BLaER1 treated with 17β-estradiol and CSF1 and Interleukin-3, amounts not matched to agents 10 nM and 100 nM (cell line): ENCODE results near the gene ANKRD44.
A peak's percentile ranks its signal among the peaks of the same experiment; 100 is the strongest.

Experiments
- H3K27ac ChIP-seq, 11 experiments: shearing (Covaris generic); formaldehyde crosslinking; 2 replicates each; pipeline ENCODE4 v1.8.1; 2022
- H3K27me3 ChIP-seq, 11 experiments: shearing (Covaris generic); formaldehyde crosslinking; 2 replicates each; pipeline ENCODE4 v1.8.1; 2022
- H3K36me3 ChIP-seq, 11 experiments: shearing (Covaris generic); formaldehyde crosslinking; 2 replicates each; pipeline ENCODE4 v1.8.1; 2022
- H3K4me1 ChIP-seq, 10 experiments: shearing (Covaris generic); formaldehyde crosslinking; 2 replicates each; pipeline ENCODE4 v1.8.1; 2022
- H3K4me2 ChIP-seq, 11 experiments: shearing (Covaris generic); formaldehyde crosslinking; 2 replicates each; pipeline ENCODE4 v1.8.1; 2022
- H3K4me3 ChIP-seq, 10 experiments: shearing (Covaris generic); formaldehyde crosslinking; 2 replicates each; pipeline ENCODE4 v1.8.1; 2022
- H3K9ac ChIP-seq, 11 experiments: shearing (Covaris generic); formaldehyde crosslinking; 2 replicates each; pipeline ENCODE4 v1.8.1; 2022
- H3K9me3 ChIP-seq, 11 experiments: shearing (Covaris generic); formaldehyde crosslinking; replicated peaks in 1 of 11; 2 replicates each; pipeline ENCODE4 v1.8.1; 2022
- H4K20me1 ChIP-seq, 11 experiments: shearing (Covaris generic); formaldehyde crosslinking; 2 replicates each; pipeline ENCODE4 v1.8.1; 2022
- Cebpa-rat ChIP-seq, 11 experiments: shearing (Covaris generic); IDR thresholded peaks; 2 replicates each; pipeline ENCODE4 v1.8.1; 2022

ANKRD44 gene

DNA sequence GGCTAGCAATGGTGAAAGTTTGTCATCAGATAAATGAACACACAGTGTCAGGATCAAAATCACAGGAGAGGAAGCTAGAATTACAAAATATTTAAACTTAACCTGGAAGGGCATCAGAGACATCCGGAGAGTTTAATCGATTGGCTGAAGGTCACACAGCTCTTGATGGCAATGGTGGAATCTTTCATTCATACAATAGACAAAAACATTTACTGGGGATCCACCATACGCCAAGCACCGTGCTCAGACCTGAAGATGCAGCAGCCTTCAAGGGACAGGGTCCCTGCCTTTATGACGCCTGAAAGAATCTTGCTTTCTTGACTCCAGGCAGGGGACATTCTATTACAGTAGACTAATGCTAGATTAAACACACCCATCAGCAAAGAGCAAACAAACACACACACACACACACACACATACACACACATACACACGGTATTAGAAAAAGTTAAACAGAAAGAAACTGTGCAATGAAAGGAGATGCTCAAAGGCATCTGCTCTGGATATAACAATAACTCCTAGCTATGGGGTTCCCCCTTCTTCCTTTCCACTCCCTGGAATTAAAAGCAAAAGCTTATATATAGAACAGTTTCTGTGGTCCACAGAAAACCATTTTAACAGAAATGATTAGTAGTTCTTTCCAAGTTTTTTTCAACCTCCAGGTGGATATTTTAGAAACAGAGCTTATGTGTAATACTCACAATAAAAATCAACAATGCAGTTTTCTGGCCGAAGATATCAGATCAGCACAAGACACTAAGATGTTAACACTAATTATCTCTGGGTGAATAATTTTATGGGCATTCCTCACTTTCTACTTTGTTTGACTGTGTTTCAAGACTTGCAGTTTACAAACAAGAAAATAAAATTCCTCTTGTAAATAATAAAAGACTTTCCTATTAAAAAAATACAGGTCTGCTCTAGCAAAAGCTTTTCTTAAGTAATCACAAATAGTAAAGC, 151.7 kb downstream of the ANKRD44 start:
- H3K27ac ChIP-seq, result peak overlapping the region in 10 of 11 experiments; percentile 9 to 71 (median 54); a peak in 17 of 22 replicates
- H3K4me2 ChIP-seq, result peak overlapping the region; percentile 52 to 91 (median 82)

DNA sequence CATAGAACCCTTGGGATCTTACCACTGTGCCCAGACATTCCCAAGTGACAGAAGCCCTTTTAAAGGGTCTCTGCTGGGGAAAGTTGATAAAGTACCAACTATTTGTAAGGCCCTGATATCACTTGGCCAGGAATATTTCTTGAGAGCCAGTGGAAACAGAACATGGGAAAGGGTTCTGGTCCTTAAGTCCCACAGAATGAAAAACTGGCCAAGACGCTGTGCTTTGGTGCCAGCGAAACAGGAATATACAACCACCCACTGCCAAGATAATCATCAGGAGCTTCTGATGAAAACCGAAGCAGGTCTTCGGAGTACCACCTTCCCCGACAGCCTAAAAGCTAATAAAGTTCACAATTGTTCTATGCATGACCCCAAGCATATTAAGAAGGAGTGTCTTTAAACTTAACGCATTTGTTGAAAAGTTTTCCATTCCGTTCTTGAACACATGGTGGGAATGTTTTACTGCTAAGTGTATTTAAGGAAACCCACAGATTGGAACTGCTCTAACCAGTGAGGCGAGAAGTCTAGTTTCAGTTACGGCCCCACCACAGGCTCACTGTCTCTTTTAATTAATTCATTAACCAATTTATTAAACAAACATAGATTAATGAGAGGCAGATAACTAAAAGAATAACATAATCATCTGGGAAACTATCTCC, 152.6 kb downstream of the ANKRD44 start:
- Histone ChIP-seq H3K27ac (peak overlapping the region in 10 of 11 experiments; percentile 9 to 71 (median 54); a peak in 19 of 22 replicates), H3K9ac (peak overlapping the region; percentile 4 to 59 (median 41); a peak in 17 of 22 replicates)

More for the DNA sequence above, 151.7 kb downstream of the ANKRD44 start:
- Histone ChIP-seq H3K36me3 (peaks cover 0 to 27% (median 0%) of the 10 kb centered on the region in 11 experiments; a peak in 3 of 22 replicates), H3K9ac (peak overlapping the region; percentile 4 to 59 (median 41); a peak in 17 of 22 replicates), H3K9me3 (peaks cover 14 to 27% (median 20%) of the 10 kb centered on the region in 11 experiments; a peak in 21 of 22 replicates), H3K27me3 (no peaks in the 10 kb centered on the region), H3K4me1 (peaks cover 20 to 58% (median 31%) of the 10 kb centered on the region in 10 experiments), H4K20me1 (peaks cover 0 to 46% (median 0%) of the 10 kb centered on the region in 11 experiments; a peak in 3 of 22 replicates), H3K4me3 (peak overlapping the region in 8 of 10 experiments; percentile 2 to 46 (median 22); a peak in 11 of 20 replicates)
- TF ChIP-seq Cebpa-rat (IDR thresholded peaks at IDR 0.05), result no peak

DNA sequence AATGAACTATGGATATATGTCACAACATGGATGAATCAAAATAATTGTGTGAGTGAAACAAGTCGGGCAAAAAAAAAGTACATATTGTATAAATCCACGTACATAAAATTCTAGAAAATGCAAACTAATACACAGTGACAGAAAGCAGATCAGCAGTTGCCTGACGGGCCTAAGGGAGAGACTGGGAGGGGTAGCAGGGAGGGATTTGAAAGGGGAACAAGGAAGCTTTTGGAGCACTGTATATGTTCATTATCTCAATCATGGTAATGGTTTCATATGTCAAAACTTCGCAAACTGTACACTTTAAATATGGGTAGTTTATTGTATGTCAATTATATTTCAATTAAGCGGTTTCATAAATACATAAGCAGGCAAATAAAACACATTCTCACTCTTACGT, 153.8 kb downstream of the ANKRD44 start:
- no peak for TF ChIP-seq Cebpa-rat (IDR thresholded peaks at IDR 0.05)
- H3K4me2 ChIP-seq, result no peak overlapping the region
- H3K27ac ChIP-seq, result no peak overlapping the region
- peaks cover 14 to 27% (median 19%) of the 10 kb centered on the region in 11 experiments; a peak in 20 of 22 replicates for H3K9me3 ChIP-seq
- H3K36me3 ChIP-seq, result peaks cover 0 to 17% (median 0%) of the 10 kb centered on the region in 11 experiments; a peak in 1 of 22 replicates
- no peaks in the 10 kb centered on the region for H3K27me3 ChIP-seq
- no peak overlapping the region for H3K9ac ChIP-seq
- H4K20me1 ChIP-seq, result peaks cover 0 to 52% (median 0%) of the 10 kb centered on the region in 11 experiments; a peak in 4 of 22 replicates
- H3K4me1 ChIP-seq, result peaks cover 37 to 72% (median 51%) of the 10 kb centered on the region in 10 experiments
- no peak overlapping the region for H3K4me3 ChIP-seq

More for the DNA sequence above, 152.6 kb downstream of the ANKRD44 start:
- Histone ChIP-seq H3K36me3 (peaks cover 0 to 18% (median 0%) of the 10 kb centered on the region in 11 experiments; a peak in 1 of 22 replicates), H3K4me3 (peak overlapping the region in 8 of 10 experiments; percentile 2 to 46 (median 22); a peak in 11 of 20 replicates), H3K9me3 (peaks cover 14 to 27% (median 19%) of the 10 kb centered on the region in 11 experiments; a peak in 20 of 22 replicates), H3K4me2 (peak overlapping the region; percentile 52 to 91 (median 82)), H3K4me1 (peaks cover 25 to 66% (median 40%) of the 10 kb centered on the region in 10 experiments), H3K27me3 (no peaks in the 10 kb centered on the region), H4K20me1 (peaks cover 0 to 50% (median 0%) of the 10 kb centered on the region in 11 experiments; a peak in 3 of 22 replicates)
- no peak for TF ChIP-seq Cebpa-rat (IDR thresholded peaks at IDR 0.05)

DNA sequence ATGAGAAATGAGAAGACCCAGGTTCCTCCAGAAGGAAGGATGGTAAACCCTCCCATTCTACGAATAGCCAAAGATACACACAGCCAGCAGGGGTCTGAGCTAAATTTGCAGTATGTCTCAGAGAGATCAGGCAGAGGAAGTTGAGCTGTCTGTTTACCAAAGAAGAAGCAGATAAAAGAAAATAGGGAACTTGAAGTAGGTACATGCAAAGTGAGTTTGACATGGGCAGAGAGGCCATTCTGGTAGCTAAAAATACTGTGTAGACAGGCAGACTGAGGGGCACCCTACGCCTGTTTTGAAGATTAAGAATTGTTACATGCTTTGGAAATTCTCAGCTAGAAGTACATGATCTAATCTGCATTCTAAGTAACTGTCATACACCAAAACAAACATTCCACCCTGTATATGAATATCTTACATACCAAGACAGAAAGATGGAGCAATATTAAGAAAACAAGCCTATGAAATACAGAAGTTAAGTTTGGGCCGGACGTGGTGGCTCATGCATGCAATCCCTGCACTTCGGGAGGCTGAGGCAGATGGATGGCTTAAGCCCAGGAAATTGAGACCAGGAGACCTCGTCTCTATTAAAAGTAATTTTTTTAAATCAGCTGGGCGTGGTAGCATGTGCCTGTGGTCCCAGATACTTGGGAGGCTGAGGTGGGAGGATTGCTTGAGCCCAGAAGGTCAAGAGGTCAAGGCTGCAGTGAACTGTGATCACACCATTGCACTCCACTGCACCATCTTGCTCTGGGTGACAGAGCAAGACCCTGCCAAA, 157.9 kb downstream of the ANKRD44 start:
- H3K27ac ChIP-seq, result peak overlapping the region; percentile 5 to 80 (median 72); a peak in 19 of 22 replicates
- peaks cover 0 to 17% (median 0%) of the 10 kb centered on the region in 11 experiments; a peak in 1 of 22 replicates for H3K36me3 ChIP-seq
- peak overlapping the region in 4 of 10 experiments; percentile 7 to 34 (median 14); a peak in 4 of 20 replicates for H3K4me3 ChIP-seq
- H3K4me2 ChIP-seq, result peak overlapping the region; percentile 61 to 94 (median 80)
- peak in 2 of 11 experiments; percentile 29 to 61; a peak in 3 of 22 replicates for TF ChIP-seq Cebpa-rat (IDR thresholded peaks at IDR 0.05)
- peaks cover 14 to 27% (median 19%) of the 10 kb centered on the region in 11 experiments; a peak in 20 of 22 replicates for H3K9me3 ChIP-seq
- peaks cover 21 to 41% (median 27%) of the 10 kb centered on the region in 10 experiments for H3K4me1 ChIP-seq
- H4K20me1 ChIP-seq, result peaks cover 0 to 24% (median 0%) of the 10 kb centered on the region in 11 experiments; a peak in 3 of 22 replicates
- no peaks in the 10 kb centered on the region for H3K27me3 ChIP-seq
- peak overlapping the region in 8 of 11 experiments; percentile 27 to 70 (median 44); a peak in 15 of 22 replicates for H3K9ac ChIP-seq

DNA sequence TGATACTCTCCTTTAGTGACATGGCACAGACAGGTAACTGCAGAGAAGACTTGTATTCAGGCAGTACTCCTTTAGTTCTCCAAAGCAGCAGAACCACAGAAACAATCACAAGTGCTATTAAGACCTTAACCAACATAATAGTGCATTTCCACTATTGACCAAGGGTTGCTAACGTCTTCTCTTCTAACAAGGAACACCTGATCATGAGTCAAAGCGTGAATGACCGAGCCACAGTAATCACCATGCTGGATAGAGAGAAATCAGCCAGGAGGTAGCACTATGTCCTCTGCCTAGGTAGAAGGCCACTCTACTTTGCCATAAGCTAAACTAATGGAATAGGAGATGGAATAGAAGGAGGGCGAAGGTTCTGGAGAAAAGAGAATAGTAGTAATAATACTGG, 161.0 kb downstream of the ANKRD44 start:
- H3K9me3 ChIP-seq, result 0 out of 22 replicates have a peak, but pooled peaks cover 0 to 3% (median 0%) of the 10 kb centered on the region in 11 experiments
- no peak for TF ChIP-seq Cebpa-rat (IDR thresholded peaks at IDR 0.05)
- H3K27me3 ChIP-seq, result no peaks in the 10 kb centered on the region
- H3K4me1 ChIP-seq, result peaks cover 23 to 56% (median 35%) of the 10 kb centered on the region in 10 experiments
- no peak overlapping the region for H3K4me3 ChIP-seq
- H3K27ac ChIP-seq, result no peak overlapping the region
- peaks cover 0 to 34% (median 0%) of the 10 kb centered on the region in 11 experiments; a peak in 4 of 22 replicates for H4K20me1 ChIP-seq
- no peak overlapping the region for H3K4me2 ChIP-seq
- peaks cover 0 to 7% (median 0%) of the 10 kb centered on the region in 11 experiments; a peak in 3 of 22 replicates for H3K36me3 ChIP-seq
- no peak overlapping the region for H3K9ac ChIP-seq

DNA sequence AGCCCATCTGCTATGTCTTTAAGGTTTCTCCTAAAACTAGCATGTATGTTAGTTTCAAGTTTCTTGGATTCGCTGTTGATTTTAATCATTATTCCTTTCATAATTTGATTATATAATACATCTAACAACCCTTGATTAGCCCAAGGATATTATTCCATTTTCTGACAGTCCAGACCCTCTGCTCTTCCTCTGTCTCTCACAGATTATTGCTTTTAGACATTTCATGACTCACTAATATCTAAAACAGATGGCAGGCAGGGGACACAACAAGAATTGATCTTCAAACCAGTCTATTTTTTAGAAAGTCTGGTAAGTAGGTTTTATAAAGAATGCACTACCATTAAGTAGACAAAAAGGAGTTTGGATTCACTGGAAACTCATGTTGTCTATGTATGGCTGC, 162.2 kb downstream of the ANKRD44 start:
- H3K36me3 ChIP-seq, result peaks cover 0 to 15% (median 0%) of the 10 kb centered on the region in 11 experiments; a peak in 3 of 22 replicates
- H3K4me3 ChIP-seq, result no peak overlapping the region
- H4K20me1 ChIP-seq, result peaks cover 0 to 33% (median 0%) of the 10 kb centered on the region in 11 experiments; a peak in 4 of 22 replicates
- no peak overlapping the region for H3K27ac ChIP-seq
- H3K4me1 ChIP-seq, result peaks cover 22 to 46% (median 30%) of the 10 kb centered on the region in 10 experiments
- H3K9me3 ChIP-seq, result 0 out of 22 replicates have a peak, but pooled peaks cover 0 to 3% (median 0%) of the 10 kb centered on the region in 11 experiments
- no peaks in the 10 kb centered on the region for H3K27me3 ChIP-seq
- H3K9ac ChIP-seq, result no peak overlapping the region
- no peak overlapping the region for H3K4me2 ChIP-seq
- no peak for TF ChIP-seq Cebpa-rat (IDR thresholded peaks at IDR 0.05)

DNA sequence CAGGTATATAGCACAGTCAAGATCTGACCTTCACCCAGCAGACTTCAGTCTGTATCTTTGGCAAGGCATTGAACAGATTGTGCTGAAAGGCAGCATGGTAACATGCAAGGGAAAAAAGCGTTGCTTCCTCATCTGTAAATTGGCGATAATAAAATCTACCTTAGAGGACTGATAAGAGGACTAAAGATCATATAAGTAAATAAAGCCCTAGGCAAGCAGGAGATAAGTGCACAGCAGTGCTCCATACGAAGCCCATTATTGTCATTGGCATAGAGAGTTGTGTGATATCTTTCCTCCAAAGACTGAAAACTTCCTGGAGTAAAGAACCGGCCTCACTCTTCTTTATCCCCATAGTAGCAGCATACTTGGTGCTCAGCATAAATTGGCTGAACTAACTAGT, 162.6 kb downstream of the ANKRD44 start:
- Histone ChIP-seq H3K36me3 (peaks cover 0 to 15% (median 0%) of the 10 kb centered on the region in 11 experiments; a peak in 3 of 22 replicates), H3K9me3 (0 out of 22 replicates have a peak, but pooled peaks cover 0 to 3% (median 0%) of the 10 kb centered on the region in 11 experiments), H3K4me3 (no peak overlapping the region), H3K27me3 (no peaks in the 10 kb centered on the region), H3K4me1 (peaks cover 17 to 41% (median 25%) of the 10 kb centered on the region in 10 experiments), H4K20me1 (peaks cover 0 to 29% (median 0%) of the 10 kb centered on the region in 11 experiments; a peak in 4 of 22 replicates), H3K4me2 (no peak overlapping the region), H3K9ac (no peak overlapping the region), H3K27ac (no peak overlapping the region)
- TF ChIP-seq Cebpa-rat (IDR thresholded peaks at IDR 0.05), result no peak
